Measurements from ENCODE around the gene FIGNL2. TPM values are rescaled to one million over a fixed set of nuclear protein-coding genes. Genes with fewer than 3 reads are reported as not detected.

Gene FIGNL2
- total and polyA plus RNA-seq, 2 donors (not counting 1 experiment from before 2014, with no cell fraction given), result 0.07 to 0.17 TPM

DNA sequence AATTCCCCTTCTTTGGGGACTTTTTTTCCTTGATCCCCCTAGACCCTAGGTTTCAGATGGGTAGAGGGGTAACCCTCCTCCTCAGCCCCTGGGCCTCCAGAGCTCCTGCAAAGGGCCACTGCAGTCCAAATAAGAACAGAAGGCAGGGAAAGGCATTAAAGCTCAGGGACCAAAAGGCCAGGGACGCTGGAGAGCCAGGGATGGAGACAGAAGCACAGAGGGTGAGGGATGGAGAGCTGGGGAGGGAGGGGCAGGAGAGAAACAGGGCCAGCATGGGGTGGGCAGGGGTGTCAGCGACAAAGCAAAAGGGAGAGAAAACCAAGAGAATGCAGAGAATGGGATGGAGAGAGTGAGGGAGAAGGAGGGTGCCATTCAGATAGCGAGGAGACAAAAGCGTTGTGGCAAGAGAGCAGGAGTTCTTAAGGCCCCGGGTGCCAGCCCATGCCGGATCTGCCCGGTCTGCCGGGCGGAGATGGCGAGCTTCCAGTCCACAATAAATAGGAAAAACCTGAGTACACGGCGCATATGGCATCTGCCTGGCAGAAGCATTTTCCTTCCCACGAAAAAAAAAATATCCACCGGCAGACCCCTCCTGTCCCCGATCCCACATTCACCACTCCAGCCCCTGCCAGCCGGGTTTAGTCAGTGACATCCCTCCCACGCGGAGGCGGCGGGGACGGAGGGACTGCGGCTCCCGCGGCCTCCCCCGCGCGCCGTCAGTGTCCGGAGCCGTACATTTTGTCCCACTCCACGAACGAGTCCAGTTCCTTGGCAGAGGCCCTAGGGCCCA is 28.6 kb downstream of the FIGNL2 start:
- peaks cover 4% of the 10 kb centered on the region for H3K4me1 ChIP-seq (ENCODE audit: control insufficient read depth, extremely low read depth, insufficient read depth, low read length)
- peak in 1 of 2 donors; percentile 23 for DNase-seq (ENCODE audit: low read depth in 2 of 2)
- H3K4me3 ChIP-seq (replicated peaks in 1 of 4; ENCODE audit: control extremely low read depth in 1 of 4, insufficient read depth in 1 of 4, low read depth in 3 of 4, low read length in 4 of 4), result peak overlapping the region; percentile 22 to 69 (median 47)
- H3K27ac ChIP-seq (ENCODE audit: insufficient read depth, low read length), result peak overlapping the region; percentile 34
- peak overlapping the region; percentile 36 for H3K9ac ChIP-seq (ENCODE audit: insufficient read depth, low read length)
- H2AFZ ChIP-seq (ENCODE audit: low read length), result no peak overlapping the region
- TF ChIP-seq, protein P1, sequence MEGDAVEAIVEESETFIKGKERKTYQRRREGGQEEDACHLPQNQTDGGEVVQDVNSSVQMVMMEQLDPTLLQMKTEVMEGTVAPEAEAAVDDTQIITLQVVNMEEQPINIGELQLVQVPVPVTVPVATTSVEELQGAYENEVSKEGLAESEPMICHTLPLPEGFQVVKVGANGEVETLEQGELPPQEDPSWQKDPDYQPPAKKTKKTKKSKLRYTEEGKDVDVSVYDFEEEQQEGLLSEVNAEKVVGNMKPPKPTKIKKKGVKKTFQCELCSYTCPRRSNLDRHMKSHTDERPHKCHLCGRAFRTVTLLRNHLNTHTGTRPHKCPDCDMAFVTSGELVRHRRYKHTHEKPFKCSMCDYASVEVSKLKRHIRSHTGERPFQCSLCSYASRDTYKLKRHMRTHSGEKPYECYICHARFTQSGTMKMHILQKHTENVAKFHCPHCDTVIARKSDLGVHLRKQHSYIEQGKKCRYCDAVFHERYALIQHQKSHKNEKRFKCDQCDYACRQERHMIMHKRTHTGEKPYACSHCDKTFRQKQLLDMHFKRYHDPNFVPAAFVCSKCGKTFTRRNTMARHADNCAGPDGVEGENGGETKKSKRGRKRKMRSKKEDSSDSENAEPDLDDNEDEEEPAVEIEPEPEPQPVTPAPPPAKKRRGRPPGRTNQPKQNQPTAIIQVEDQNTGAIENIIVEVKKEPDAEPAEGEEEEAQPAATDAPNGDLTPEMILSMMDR (conservative IDR thresholded peaks at IDR 0.05 in 1 of 2, IDR thresholded peaks at IDR 0.05 in 1 of 2; ENCODE audit: low read depth in 1 of 2, low read length in 2 of 2), result no peak
- TF ChIP-seq EZH2 (IDR thresholded peaks at IDR 0.05; ENCODE audit: low read length, missing control alignments), result no peak
- H4K20me1 ChIP-seq (ENCODE audit: control insufficient read depth, extremely low read depth, insufficient read depth, low read length), result no peaks in the 10 kb centered on the region
- H3K79me2 ChIP-seq (ENCODE audit: control insufficient read depth, insufficient read depth, low read length), result no peaks in the 10 kb centered on the region
- no peaks in the 10 kb centered on the region for H3K27me3 ChIP-seq (ENCODE audit: control insufficient read depth, insufficient read depth, low read length)
- no peaks in the 10 kb centered on the region for H3K36me3 ChIP-seq (ENCODE audit: control insufficient read depth, insufficient read depth, low read length)
- no peaks in the 10 kb centered on the region for H3K9me3 ChIP-seq (ENCODE audit: control insufficient read depth, insufficient read depth, low read depth, low read length)
- peak overlapping the region; percentile 72 for H3K4me2 ChIP-seq (ENCODE audit: extremely low read depth, insufficient read depth, low read length)

DNA sequence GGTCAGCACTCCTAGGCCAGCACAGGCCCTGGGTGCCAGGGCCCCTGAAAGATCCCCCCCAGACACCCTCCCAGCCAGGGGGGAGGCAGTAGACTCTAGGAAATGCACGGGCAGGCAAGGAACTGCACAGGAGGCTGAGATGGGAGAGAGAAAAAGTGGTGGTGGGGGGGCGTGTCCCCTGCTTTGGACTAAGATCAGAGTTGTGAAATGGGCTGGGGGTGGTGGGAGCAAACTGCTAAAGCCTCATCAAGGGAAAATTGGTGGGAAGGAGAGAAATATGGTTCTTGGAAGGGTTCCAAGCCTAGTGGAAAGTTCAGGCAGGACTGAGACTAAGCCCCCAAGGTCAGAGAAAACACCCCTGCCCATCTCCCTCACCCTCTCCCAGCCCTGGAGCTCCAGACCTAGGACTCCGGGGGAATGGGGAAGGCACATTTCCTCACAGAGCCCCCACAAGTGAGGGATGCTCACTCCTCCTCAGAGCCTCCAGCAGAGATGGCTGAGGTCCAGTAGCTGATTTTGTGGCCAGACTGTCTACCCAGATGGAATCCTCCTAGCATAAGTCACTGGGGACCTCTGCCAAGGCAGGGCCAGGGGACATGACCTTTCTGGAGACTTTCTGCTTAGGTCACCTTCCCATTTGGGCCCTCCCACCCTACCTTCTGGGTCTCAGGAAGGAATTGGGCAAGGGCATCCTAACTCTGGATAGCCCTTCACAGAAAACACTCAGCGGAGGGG is 29.8 kb downstream of the FIGNL2 start:
- Histone ChIP-seq H3K27me3 (ENCODE audit: control insufficient read depth, insufficient read depth, low read length) (no peaks in the 10 kb centered on the region), H3K4me2 (ENCODE audit: extremely low read depth, insufficient read depth, low read length) (no peak overlapping the region), H3K27ac (ENCODE audit: insufficient read depth, low read length) (no peak overlapping the region), H3K79me2 (ENCODE audit: control insufficient read depth, insufficient read depth, low read length) (no peaks in the 10 kb centered on the region), H2AFZ (ENCODE audit: low read length) (no peak overlapping the region), H3K4me3 (replicated peaks in 1 of 4; ENCODE audit: control extremely low read depth in 1 of 4, insufficient read depth in 1 of 4, low read depth in 3 of 4, low read length in 4 of 4) (no peak overlapping the region), H3K9ac (ENCODE audit: insufficient read depth, low read length) (no peak overlapping the region), H4K20me1 (ENCODE audit: control insufficient read depth, extremely low read depth, insufficient read depth, low read length) (no peaks in the 10 kb centered on the region), H3K4me1 (ENCODE audit: control insufficient read depth, extremely low read depth, insufficient read depth, low read length) (peaks cover 4% of the 10 kb centered on the region), H3K9me3 (ENCODE audit: control insufficient read depth, insufficient read depth, low read depth, low read length) (no peaks in the 10 kb centered on the region), H3K36me3 (ENCODE audit: control insufficient read depth, insufficient read depth, low read length) (no peaks in the 10 kb centered on the region)
- peak; percentile 67 to 86 for DNase-seq (ENCODE audit: low read depth in 2 of 2)
- no peak for TF ChIP-seq EZH2 (IDR thresholded peaks at IDR 0.05; ENCODE audit: low read length, missing control alignments)

DNA sequence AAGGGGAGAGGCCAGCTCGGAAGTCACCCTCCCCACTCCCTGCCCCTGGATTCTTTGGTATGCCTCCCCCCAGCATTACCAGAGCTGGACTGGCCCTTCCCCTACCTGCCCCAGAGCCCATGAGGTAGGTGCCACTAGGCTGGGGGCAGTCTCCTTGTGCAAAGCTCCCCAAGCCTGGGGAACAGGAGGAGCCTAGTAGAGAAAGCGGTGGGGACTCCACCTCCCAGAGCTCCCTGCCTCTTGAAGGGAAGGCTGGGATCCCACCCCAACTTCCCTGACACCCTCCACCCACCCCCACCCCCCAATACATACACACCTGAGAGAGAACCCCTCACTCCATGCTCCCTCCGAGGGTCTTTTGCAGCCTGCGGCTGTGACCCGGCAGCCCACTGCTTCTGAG is 30.4 kb downstream of the FIGNL2 start:
- Histone ChIP-seq H3K9ac (ENCODE audit: insufficient read depth, low read length) (no peak overlapping the region), H3K9me3 (ENCODE audit: control insufficient read depth, insufficient read depth, low read depth, low read length) (no peaks in the 10 kb centered on the region), H3K4me2 (ENCODE audit: extremely low read depth, insufficient read depth, low read length) (no peak overlapping the region), H2AFZ (ENCODE audit: low read length) (no peak overlapping the region), H3K36me3 (ENCODE audit: control insufficient read depth, insufficient read depth, low read length) (no peaks in the 10 kb centered on the region), H3K27me3 (ENCODE audit: control insufficient read depth, insufficient read depth, low read length) (no peaks in the 10 kb centered on the region), H4K20me1 (ENCODE audit: control insufficient read depth, extremely low read depth, insufficient read depth, low read length) (no peaks in the 10 kb centered on the region), H3K79me2 (ENCODE audit: control insufficient read depth, insufficient read depth, low read length) (no peaks in the 10 kb centered on the region), H3K27ac (ENCODE audit: insufficient read depth, low read length) (no peak overlapping the region), H3K4me1 (ENCODE audit: control insufficient read depth, extremely low read depth, insufficient read depth, low read length) (peaks cover 4% of the 10 kb centered on the region), H3K4me3 (replicated peaks in 1 of 4; ENCODE audit: control extremely low read depth in 1 of 4, insufficient read depth in 1 of 4, low read depth in 3 of 4, low read length in 4 of 4) (no peak overlapping the region)
- no peak for DNase-seq (ENCODE audit: low read depth in 2 of 2)
- no peak for TF ChIP-seq EZH2 (IDR thresholded peaks at IDR 0.05; ENCODE audit: low read length, missing control alignments)
- TF ChIP-seq, protein P1 (conservative IDR thresholded peaks at IDR 0.05 in 1 of 2, IDR thresholded peaks at IDR 0.05 in 1 of 2; ENCODE audit: low read depth in 1 of 2, low read length in 2 of 2), result no peak
